Stimulated activated CD8-positive, alpha-beta memory T cell treated with anti-CD3 and anti-CD28 coated beads, Interleukin-4, amount 100 ng/mL, for 48 hours (primary cell): Measurements from ENCODE around the gene GPHN.
"Not testable (repeated sequence)": the region's sequence is repeated elsewhere in the genome, so short reads cannot be mapped to it uniquely, and the experiment has no call there.

Experiments
- DNase-seq: peaks from one replicate; pipeline ENCODE4 v3.0.0-alpha.2; 2020

The GPHN gene

GRCh38 chr14:66680216-66680615 lies 172.3 kb downstream of the GPHN start:
- DNase-seq: no peak

GRCh38 chr14:66696326-66696725 lies 188.4 kb downstream of the GPHN start:
- DNase-seq: no peak

GRCh38 chr14:66698503-66698902 lies 190.6 kb downstream of the GPHN start:
- no peak for DNase-seq

GRCh38 chr14:66701813-66702212 lies 193.9 kb downstream of the GPHN start:
- no peak for DNase-seq

GRCh38 chr14:66708267-66708666 lies 200.3 kb downstream of the GPHN start:
- no peak for DNase-seq

GRCh38 chr14:66709291-66709690 lies 201.3 kb downstream of the GPHN start:
- DNase-seq: no peak

GRCh38 chr14:66714291-66714690 lies 206.3 kb downstream of the GPHN start:
- DNase-seq: not testable (repeated sequence)

GRCh38 chr14:66715313-66715712 lies 207.4 kb downstream of the GPHN start:
- not testable (repeated sequence) for DNase-seq

- DNase-seq: no peak
Measured at GRCh38 chr14:66716227-66716626, 208.3 kb downstream of the GPHN start.

GRCh38 chr14:66717561-66718140 lies 209.7 kb downstream of the GPHN start:
- no peak for DNase-seq

- DNase-seq: no peak
Measured at GRCh38 chr14:66724996-66725395, 217.0 kb downstream of the GPHN start.

GRCh38 chr14:66731298-66731697 lies 223.4 kb downstream of the GPHN start:
- not testable (repeated sequence) for DNase-seq

- no peak for DNase-seq
Measured at GRCh38 chr14:66735853-66736252, 227.9 kb downstream of the GPHN start.

GRCh38 chr14:66739826-66740225 lies 231.9 kb downstream of the GPHN start:
- no peak for DNase-seq

- no peak for DNase-seq
Measured at GRCh38 chr14:66745078-66745477, 237.1 kb downstream of the GPHN start.

- DNase-seq: no peak
Measured at GRCh38 chr14:66746316-66747006, 238.5 kb downstream of the GPHN start.

- no peak for DNase-seq
Measured at GRCh38 chr14:66752109-66752508, 244.2 kb downstream of the GPHN start.

GRCh38 chr14:66758031-66758613 lies 250.2 kb downstream of the GPHN start:
- DNase-seq: no peak

- DNase-seq: no peak
Measured at GRCh38 chr14:66772146-66772545, 264.2 kb downstream of the GPHN start.

- no peak for DNase-seq
Measured at GRCh38 chr14:66782853-66783252, 274.9 kb downstream of the GPHN start.

- no peak for DNase-seq
Measured at GRCh38 chr14:66790101-66790500, 282.2 kb downstream of the GPHN start.

GRCh38 chr14:66802962-66803361 lies 295.0 kb downstream of the GPHN start:
- no peak for DNase-seq

- DNase-seq: no peak
Measured at GRCh38 chr14:66804141-66804540, 296.2 kb downstream of the GPHN start.

- no peak for DNase-seq
Measured at GRCh38 chr14:66813636-66814035, 305.7 kb downstream of the GPHN start.

- no peak for DNase-seq
Measured at GRCh38 chr14:66815687-66816086, 307.7 kb downstream of the GPHN start.
